Gastrocnemius medialis (tissue), 4 donors: ENCODE measurements around the gene LIG4.

ENCODE experiments used
- CTCF ChIP-seq, 5 experiments: fragments of 450-650 bp in 3 of 5; fragments of 200-600 bp in 2 of 5; sonication (generic) in 2 of 5; IDR thresholded peaks in 4 of 5; conservative IDR thresholded peaks in 1 of 5; 1 replicate in 4 of 5; 2 replicates in 1 of 5; pipeline ENCODE4 v1.5.1; 2016 to 2019; ENCODE audit warnings: antibody characterized with exemption in 5 of 5, mild to moderate bottlenecking in 3 of 5, moderate library complexity in 3 of 5
- POLR2A ChIP-seq, 2 donors: fragments of 450-650 bp; IDR thresholded peaks; one replicate each; pipeline ENCODE4 v1.6.1; 2017; ENCODE audit warnings: antibody characterized with exemption in 2 of 2, mild to moderate bottlenecking in 2 of 2, moderate library complexity in 2 of 2

DNA sequence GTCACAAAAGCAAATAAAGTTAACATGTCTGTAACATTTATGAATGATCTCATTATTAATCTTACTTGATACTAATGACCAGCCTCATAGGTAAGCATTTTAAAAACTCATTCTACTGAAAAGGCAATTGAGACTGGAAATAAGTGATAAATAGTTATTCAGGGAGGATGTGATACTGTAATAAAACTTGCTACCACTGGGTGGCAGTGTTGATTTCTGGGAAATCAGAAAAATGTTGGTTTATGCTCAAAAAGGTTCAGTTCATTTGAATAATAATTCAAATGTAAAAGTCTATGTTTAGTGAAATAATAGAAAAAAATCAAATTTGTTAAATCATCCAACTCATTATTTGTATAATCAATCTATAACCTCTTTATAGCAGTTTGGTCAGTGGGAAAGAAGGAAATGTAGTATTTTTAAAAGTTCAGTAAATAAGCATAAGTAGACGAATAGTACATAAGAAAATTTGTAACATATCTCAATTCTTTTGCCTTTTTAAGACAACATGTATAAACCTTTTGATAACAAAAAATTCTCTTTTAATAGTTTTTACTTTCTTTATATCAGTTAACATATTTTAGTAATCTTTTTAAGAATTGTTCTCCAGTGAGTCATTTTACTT is 12.4 kb upstream of the LIG4 start:
- TF ChIP-seq CTCF (IDR thresholded peaks at IDR 0.05 in 4 of 5, conservative IDR thresholded peaks at IDR 0.05 in 1 of 5) (peak in 4 of 5 experiments; percentile 45 to 76 (median 66)), POLR2A (IDR thresholded peaks at IDR 0.05) (no peak)
